Mesothelial cell of epicardium (in vitro differentiated cells): Measurements from ENCODE around the gene RO60. TPM values are rescaled to one million over a fixed set of nuclear protein-coding genes. Genes with fewer than 3 reads are reported as not detected.

Experiments used
- DNase-seq, 2 experiments: peaks; one replicate each; pipeline ENCODE4 v3.0.0; 2021; ENCODE audit warnings: low spot score in 2 of 2; ENCODE audit not compliant: unreplicated experiment in 2 of 2
- H3K27ac Mint-ChIP-seq: 2 replicates; pipeline ENCODE4 v1.8.0; 2021; ENCODE audit warnings: mixed read lengths
- H3K27me3 Mint-ChIP-seq: 2 replicates; pipeline ENCODE4 v1.8.0; 2021; ENCODE audit warnings: low read depth, mixed read lengths
- H3K36me3 Mint-ChIP-seq: 2 replicates; pipeline ENCODE4 v1.8.0; 2021; ENCODE audit warnings: mixed read lengths
- H3K4me1 Mint-ChIP-seq: 2 replicates; pipeline ENCODE4 v1.8.0; 2021; ENCODE audit warnings: mixed read lengths
- H3K4me3 Mint-ChIP-seq: 2 replicates; pipeline ENCODE4 v1.8.0; 2021; ENCODE audit warnings: mild to moderate bottlenecking, moderate library complexity, mixed read lengths
- H3K9me3 Mint-ChIP-seq: 2 replicates; pipeline ENCODE4 v1.8.0; 2021; ENCODE audit warnings: mixed read lengths
- CTCF ChIP-seq: fragments of 200-600 bp; sonication (generic); IDR thresholded peaks from one replicate; pipeline ENCODE4 v1.5.0; 2021; ENCODE audit warnings: antibody characterized with exemption; ENCODE audit not compliant: unreplicated experiment
- total RNA-seq: library from RNA; stranded (reverse); gene quantifications from 3 replicates; pipeline ENCODE4 v1.2.1, GENCODE V29; 2021

Gene RO60
- total RNA-seq, 1 donor from 2014 or later: 107 TPM

- Mint-ChIP-seq H3K27me3 (no peaks in the 10 kb centered on the region), H3K27ac (peak overlapping the region; percentile 99), H3K4me1 (peaks cover 30% of the 10 kb centered on the region), H3K4me3 (peak overlapping the region; percentile 96), H3K36me3 (peaks cover 13% of the 10 kb centered on the region), H3K9me3 (peaks cover 8% of the 10 kb centered on the region)
- no peak for TF ChIP-seq CTCF
- peak in 1 of 2 experiments; percentile 42 for DNase-seq
Observed at GRCh38 chr1:193058529-193059281, 707 bp upstream of the RO60 start.

GRCh38 chr1:193060115-193060403, 647 bp downstream of the RO60 start:
- no peak for DNase-seq
- peaks cover 13% of the 10 kb centered on the region for H3K36me3 Mint-ChIP-seq
- H3K27ac Mint-ChIP-seq: peak overlapping the region; percentile 99
- no peak for TF ChIP-seq CTCF
- H3K27me3 Mint-ChIP-seq: no peaks in the 10 kb centered on the region
- H3K4me3 Mint-ChIP-seq: peak overlapping the region; percentile 96
- peaks cover 8% of the 10 kb centered on the region for H3K9me3 Mint-ChIP-seq
- peaks cover 30% of the 10 kb centered on the region for H3K4me1 Mint-ChIP-seq

GRCh38 chr1:193060406-193060805, 994 bp downstream of the RO60 start:
- H3K27ac Mint-ChIP-seq: peak overlapping the region; percentile 99
- H3K27me3 Mint-ChIP-seq: no peaks in the 10 kb centered on the region
- TF ChIP-seq CTCF: no peak
- H3K4me3 Mint-ChIP-seq: peak overlapping the region; percentile 96
- peaks cover 30% of the 10 kb centered on the region for H3K4me1 Mint-ChIP-seq
- peaks cover 13% of the 10 kb centered on the region for H3K36me3 Mint-ChIP-seq
- no peak for DNase-seq
- H3K9me3 Mint-ChIP-seq: peaks cover 8% of the 10 kb centered on the region

- Mint-ChIP-seq H3K27me3 (no peaks in the 10 kb centered on the region), H3K9me3 (peaks cover 8% of the 10 kb centered on the region)
Observed at GRCh38 chr1:193060938-193061337, 1.5 kb downstream of the RO60 start.

GRCh38 chr1:193062698-193063463, 3.5 kb downstream of the RO60 start:
- TF ChIP-seq CTCF: no peak
- Mint-ChIP-seq H3K27me3 (no peaks in the 10 kb centered on the region), H3K4me3 (no peak overlapping the region), H3K36me3 (peaks cover 13% of the 10 kb centered on the region), H3K9me3 (peaks cover 8% of the 10 kb centered on the region), H3K4me1 (peaks cover 20% of the 10 kb centered on the region), H3K27ac (no peak overlapping the region)
- DNase-seq: no peak

More at GRCh38 chr1:193060938-193061337, 1.5 kb downstream of the RO60 start:
- H3K27ac Mint-ChIP-seq: peak overlapping the region; percentile 99
- H3K4me3 Mint-ChIP-seq: peak overlapping the region; percentile 96
- DNase-seq: no peak
- peaks cover 30% of the 10 kb centered on the region for H3K4me1 Mint-ChIP-seq
- TF ChIP-seq CTCF: no peak
- peaks cover 13% of the 10 kb centered on the region for H3K36me3 Mint-ChIP-seq
